Heart left ventricle (tissue), 13 donors: ENCODE data around the gene CYP2E1.

Experiments
- CTCF ChIP-seq, 12 donors: fragments of 200-600 bp; sonication (generic) in 4 of 12; IDR thresholded peaks; one replicate each; pipeline versions ENCODE4 v1.5.0 to v1.8.0; 2018 to 2022; ENCODE audit warnings: antibody characterized with exemption in 12 of 12, mild to moderate bottlenecking in 5 of 12
- POLR2A ChIP-seq, 2 donors: fragments of 450-650 bp; IDR thresholded peaks; one replicate each; pipeline ENCODE4 v1.6.1; 2017; ENCODE audit warnings: antibody characterized with exemption in 2 of 2, mild to moderate bottlenecking in 2 of 2, moderate library complexity in 2 of 2
- donor health status: ischemic (EF 13 %, LVEDD 7.1; RV severe dilation, severe dysfunction).
- donor health status: DM: no; HTN: yes; CAD: no.
- donor health status: DM: no; HTN: no; CAD: no.
- donor health status: ischemic (EF 25% LVEDD 6.9; RV normal size, moderate dysfunction).
- donor health status: ischemic (EF 25% LVEDD 5.7; RV mildly dilated, moderate dysfunction).
- donor health status: ischemic (EF 35%, LVEDD 5.7; RV mildly dilated, moderate dysfunction).
- donor health status: nonischemic (EF 11% LVEDD 7.7; RV severe dilation, severe dysfunction).
- donor health status: DM: yes; HTN: yes; CAD: no.
- donor health status: PGD.
- donor health status: ischemic (EF 29% LVEDD 5.4; RV normal size, mild dysfunction).
- donor health status: nonischemic (EF 23%, LVEDD 6.1; RV moderate dilation, normal function).

- TF ChIP-seq POLR2A (IDR thresholded peaks at IDR 0.05) (no peak), CTCF (IDR thresholded peaks at IDR 0.05) (no peak)
These were observed 37.2 kb upstream of the CYP2E1 start for GRCh38 chr10:133489816-133490588.
